HG02678 (cell line): Measurements from ENCODE around the gene ADAP1.
"Not testable (repeated sequence)": the region's sequence is repeated elsewhere in the genome, so short reads cannot be mapped to it uniquely, and the experiment has no call there.

Experiments used
- ATAC-seq: cut with Tn5 transposase; IDR thresholded peaks from one replicate; pipeline ENCODE4 v1.9.1; 2021; ENCODE audit warnings: mild to moderate bottlenecking, moderate library complexity; ENCODE audit not compliant: unreplicated experiment

The ADAP1 gene

DNA sequence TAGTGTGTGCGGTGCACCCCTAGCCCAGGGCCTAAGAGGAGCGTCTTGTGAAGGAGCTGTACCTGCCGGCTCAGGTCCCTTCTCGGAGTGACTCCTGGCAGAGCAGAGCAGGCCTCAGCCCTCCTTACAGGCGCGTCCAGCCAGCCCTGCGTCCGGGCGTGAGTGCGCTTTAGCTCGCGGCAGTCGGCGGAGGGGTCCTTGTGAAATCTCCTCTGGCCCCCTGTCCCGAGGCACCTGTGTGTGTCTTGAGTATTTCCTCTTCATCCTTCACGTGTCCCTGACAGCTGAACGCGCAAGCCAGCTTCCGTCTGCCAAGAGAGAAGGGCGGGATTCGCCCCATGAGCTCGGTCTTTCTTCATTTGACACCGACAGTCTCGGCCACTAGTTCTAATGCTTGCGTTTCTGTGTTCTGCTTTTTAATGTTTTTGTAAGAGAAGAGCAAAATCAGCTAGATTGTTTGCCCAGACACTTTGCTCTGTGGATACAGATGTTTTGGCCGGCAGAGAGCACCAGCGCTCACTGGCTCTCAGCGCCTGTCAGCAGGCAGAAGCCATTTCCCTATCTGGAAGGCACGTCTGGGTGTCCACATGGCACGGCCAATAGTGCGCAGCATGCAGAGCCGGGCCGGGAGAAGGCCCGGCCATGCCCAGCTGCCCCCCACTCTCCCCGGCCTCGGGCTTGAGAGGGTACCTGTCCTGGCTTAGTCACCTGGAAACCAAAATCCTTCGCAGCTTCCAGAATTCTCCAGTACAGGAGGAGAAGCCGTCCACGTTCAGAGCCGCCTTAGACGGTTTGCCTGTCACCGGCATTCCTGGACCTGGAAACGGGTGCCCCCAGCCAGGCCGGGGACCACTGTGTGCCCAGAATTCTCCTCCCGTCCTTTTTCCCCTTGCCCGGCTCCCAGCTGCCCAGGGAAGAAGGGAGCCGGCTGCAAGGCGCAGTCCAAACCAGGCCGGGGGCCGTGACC lies 71.1 kb downstream of the ADAP1 start:
- no peak for ATAC-seq

DNA sequence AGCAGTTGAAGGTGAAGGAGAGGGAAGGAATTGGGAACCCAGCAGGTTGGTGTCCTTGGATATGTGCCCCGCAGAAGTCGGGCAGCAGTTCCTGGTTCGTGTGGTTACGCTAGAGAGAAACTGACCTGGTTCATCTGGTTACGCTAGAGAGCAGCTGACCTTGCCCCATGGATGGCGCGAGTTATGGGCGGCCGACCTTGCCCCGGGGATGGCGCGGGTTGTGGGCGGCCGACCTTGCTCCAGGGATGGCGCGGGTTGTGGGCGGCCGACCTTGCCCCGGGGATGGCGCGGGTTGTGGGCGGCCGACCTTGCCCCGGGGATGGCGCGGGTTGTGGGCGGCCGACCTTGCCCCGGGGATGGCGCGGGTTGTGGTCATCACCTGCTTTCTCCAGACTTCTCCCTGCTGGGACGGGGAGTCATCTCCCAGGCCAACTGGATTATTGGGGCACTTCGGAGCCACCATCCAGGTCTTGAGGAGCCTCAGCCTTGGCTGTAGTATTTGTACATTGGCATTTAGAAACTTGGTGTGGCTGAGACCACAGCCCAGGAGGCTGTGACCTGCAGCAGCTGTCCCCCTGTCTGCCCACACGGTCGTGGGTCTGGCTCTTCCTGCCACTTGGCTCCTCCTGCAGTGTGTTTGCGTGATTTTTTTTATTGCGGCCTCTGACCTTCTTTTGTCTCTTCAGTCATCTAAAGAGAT lies 72.0 kb downstream of the ADAP1 start:
- ATAC-seq: no peak

DNA sequence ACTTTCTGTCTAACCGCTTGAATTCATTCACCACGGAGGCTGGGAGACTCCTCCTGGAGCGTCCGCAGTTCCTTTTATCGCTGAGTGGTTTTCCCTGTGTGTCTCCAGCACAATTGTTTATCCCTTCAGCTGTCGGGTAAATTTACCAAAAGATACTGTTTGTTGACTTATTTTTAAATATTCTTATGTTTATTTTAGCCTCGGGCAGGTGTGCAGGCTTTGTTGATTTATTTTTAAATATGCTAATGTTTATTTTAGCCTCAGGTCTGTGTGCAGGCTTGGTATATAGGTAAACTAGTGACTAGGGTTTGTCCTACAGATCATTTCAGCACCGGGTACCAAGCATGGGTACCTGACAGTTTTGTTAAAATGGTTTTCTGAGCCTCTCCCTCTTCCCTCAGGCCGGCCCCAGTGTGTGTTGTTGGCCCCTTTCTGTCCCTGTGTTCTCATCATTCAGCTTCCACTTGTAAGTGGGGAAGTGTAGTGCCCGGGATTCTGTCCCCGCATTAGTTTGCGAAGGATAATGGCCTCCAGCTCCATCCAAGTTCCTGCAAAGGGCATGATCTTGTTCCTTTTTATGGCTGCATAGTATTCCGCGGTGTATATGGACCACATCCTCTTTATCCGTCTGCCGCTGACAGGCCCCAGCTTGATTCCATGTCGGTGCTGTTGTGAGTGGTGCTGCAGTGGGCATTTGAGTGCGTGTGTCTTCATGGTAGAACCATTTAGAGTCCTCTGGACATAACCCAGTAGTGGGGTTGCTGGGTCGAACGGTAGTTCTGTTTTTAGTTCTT lies 72.8 kb downstream of the ADAP1 start:
- no peak for ATAC-seq

DNA sequence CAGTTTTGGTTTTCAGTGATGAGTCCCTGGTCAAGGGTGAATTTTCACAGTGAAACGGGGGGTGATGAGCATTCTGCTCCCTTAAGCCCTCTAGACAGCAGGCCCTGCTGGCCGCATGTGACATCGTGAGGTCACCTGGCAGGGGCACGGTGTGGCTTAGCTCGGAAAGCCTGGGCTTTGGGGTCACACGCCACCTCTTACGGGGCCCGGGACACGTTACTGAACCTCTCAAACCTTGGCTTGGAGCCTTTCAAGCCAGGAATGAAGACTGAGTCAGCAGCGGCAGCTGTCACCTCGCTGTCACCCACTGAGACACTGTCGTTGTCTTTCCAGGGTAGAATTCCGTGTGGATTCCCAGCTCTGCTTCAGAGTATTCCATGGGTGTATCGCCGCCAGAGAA lies 74.0 kb downstream of the ADAP1 start:
- ATAC-seq: no peak

DNA sequence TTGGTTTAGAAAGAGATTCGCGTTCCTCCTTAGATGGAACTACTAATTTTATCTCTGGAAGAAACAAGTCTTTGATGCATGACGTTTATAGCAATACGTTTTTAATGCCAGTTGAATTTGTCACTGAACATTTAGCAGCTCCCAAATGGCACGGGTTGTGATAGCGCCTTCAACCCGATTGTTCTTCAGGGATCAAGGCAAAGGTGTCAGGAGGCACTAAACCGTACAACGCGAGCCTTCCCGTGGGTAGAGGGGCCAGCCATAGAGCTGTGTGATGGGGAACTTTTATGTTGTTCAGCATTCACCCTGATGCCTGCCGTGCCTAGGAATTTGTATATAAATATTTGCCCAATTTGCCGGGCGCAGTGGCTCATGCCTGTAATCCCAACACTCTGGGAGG lies 74.8 kb downstream of the ADAP1 start:
- ATAC-seq: no peak

DNA sequence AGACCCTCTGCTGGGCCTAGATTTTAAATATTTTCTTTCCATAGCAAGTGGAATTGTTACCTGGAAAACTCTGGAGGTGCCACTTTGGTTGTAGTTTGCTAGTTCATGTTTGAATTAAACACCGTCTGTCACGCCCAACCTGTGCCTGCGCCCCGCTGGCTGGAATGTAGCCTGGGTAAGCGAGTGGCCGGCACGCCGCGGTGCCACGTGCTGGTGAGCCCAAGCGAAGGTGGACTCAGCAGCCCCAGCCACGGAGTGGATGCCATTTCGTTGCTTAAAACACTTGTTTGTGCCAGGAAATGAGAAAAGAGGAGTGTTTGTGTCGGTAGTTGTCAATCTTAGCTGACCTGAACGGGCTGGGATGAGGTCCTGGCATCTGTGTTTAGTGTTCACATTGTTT lies 75.4 kb downstream of the ADAP1 start:
- no peak for ATAC-seq

DNA sequence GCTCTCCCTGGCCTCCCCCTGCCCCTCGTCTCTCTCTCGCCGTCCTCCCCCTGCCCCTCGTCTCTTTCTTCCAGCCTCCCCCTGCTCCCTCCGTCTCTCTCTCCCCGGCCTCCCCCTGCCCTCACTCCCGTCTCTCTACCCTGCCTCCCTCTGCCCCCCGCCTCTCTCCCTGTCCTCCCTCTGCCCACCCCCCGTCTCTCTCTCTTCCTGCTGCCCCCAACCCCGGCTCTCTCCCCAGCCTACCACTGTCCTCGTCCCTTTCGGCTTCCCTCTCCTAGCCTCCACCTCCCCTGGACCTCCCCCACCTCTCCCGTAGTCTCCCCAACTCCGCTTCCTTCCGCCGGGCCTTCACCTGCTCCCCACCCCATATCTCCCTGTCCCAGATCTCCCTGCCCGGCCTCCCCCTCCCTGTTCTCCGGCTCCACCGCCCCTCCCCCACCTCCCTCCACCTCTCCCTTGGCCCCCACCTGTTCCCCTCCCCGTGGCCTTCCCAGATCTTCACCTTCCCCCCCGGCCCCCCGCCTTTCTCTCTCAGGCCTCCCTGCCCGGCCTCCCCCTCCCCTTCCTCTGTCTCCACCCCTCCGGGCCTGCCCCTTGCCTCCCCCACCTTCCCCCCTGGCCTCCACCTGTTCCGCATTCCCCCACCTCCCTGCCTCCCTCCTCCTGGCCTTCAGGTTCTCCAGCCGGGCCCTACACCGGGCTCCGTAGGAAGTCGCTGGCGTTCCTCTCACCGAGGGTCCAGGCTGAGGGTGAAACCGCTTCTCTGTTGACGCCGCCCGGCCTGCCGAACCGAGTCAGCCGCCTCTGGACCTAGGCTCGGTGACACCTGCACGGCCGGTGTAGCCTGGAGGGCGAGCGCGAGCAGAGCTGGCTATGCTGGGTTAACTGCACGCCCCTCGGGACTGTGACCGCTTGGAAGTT lies 76.9 kb downstream of the ADAP1 start:
- no peak for ATAC-seq

DNA sequence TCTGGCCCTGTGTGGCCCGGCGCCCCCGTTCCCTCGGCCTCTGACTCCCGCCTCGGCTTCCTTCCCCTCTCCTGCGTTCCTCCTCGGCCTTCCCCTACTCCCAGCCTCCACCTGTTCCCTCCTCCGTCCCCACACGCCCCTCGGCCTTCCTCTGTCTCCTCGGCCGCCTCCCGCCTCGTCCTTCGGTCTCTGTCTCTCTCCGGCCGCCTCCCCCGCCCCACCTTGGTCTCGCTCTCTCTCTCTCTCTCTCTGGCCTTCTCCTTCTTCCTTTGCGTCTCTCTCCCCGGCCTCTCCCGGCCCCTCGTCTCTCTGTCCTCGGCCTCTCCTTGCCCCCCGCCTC lies 77.5 kb downstream of the ADAP1 start:
- no peak for ATAC-seq

DNA sequence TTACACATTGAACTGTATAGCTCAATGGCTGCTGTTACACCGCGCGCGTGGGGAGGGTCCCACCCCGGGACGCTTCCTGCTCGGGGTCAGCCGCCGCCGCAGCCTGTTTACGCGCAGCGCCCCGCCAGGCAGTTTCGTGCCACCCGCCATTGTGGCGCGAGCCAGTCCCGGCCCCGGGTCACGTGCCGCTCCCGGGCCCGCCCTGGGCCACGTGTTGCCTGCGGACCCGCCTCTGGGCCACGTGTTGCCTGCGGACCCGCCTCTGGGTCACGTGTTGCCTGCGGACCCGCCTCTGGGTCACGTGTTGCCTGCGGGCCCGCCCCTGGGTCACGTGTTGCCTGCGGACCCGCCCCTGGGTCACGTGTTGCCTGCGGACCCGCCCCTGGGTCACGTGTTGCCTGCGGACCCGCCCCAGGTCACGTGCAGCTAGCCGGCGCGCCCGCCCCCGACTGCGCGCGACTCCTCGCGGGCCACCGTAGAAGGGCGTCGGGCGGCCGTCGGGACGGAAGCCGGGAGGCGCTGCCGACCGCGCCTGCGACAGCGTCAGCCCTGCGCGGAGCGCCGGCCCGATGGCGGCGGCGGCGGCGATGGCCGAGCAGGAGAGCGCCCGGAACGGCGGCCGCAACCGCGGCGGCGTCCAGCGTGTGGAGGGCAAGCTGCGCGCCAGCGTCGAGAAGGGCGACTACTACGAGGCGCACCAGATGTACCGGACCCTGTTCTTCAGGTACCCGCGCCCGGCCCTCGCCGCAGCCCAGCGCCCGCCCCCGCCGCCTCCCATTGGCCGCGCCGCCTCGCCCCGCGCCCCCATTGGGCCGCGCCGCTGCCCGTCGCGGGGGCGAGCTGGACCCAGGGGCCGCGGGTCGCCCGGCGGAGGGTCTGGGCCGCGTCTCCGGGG lies 78.2 kb downstream of the ADAP1 start, which contains the start of gene GET4:
TSS of gene GET4 (plus strand) at position 478 of the 895 bp plus-strand sequence. CDS start at position 570, 92 bp downstream.
- ATAC-seq: peak; percentile 74

DNA sequence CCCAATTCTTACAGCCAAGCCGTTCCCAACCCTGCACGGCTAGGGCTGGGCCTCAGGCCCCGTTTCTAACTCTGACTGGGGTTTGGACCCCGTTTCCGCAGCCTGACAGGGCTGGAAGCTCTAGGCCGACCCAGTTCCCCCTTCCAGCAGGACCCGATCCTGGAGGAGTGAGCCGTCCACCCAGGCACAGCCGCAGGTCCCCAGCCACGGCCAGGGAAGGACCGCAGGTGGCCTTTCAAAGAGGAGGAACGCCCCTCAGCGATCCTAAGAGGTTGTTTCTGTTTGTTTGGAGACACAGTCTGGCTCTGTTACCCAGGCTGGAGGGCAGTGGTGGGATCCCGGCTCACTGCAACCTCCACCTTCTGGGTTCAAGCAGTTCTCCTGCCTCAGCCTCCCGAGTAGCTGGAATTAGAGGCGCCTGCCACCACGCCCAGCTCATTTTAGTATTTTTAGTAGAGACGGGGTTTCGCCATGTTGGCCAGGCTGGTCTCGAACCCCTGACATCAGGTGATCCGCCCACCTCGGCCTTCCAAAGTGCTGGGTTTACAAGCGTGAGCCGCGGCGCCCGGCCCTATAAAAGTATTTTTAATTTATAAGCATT lies 78.9 kb downstream of the ADAP1 start:
- ATAC-seq: no peak

DNA sequence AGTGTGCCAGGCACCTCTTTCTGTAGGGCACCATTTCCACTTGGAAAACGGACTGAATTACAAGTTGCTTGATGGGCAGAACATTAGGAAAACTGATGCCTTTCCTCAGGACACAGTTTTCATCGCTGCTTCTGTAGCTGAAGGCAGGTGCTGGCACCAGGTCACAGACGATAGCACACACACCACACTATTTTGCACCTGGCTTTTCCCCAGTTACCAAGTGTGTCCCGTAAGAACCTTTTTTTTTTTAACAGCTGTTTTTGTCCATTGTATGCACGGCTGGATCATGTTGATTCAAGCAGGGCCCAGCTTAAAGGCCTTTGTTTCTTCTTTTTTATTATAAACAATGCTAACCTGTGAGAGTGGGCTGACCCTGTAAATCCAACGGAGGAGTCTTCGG lies 79.4 kb downstream of the ADAP1 start:
- ATAC-seq: no peak

DNA sequence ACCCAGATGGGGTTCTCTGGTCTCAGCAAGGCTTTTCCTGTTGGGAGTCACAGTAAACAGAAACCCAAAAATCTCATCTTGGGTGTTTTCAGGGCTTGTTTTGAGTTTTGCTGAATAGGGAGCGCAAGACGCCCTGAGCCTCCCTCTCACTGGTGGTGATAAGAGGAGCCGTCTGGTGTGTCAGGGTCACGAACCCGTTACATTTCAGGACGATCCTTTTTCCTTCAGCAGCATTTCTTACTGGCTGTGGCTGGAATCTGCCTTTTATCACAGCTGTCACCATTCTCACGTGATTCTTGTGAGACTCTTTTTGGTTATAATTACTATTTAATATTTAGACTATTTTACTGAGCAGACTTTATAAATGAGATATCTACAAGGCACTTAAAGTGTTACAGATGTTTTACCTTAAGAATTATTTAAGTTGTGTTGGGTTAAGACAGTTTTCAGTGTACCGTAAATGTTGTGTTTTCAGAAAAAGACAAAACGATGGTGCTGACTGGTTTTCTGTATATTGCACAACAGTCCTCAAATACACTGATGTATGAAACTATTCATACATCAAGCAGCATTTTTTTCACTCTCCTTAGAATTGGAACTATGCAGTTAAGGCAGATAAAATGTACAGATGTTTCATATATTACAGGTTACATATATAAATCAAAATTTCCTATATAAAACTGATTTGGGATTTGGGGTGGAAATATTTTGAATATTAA lies 80.3 kb downstream of the ADAP1 start:
- ATAC-seq: no peak

DNA sequence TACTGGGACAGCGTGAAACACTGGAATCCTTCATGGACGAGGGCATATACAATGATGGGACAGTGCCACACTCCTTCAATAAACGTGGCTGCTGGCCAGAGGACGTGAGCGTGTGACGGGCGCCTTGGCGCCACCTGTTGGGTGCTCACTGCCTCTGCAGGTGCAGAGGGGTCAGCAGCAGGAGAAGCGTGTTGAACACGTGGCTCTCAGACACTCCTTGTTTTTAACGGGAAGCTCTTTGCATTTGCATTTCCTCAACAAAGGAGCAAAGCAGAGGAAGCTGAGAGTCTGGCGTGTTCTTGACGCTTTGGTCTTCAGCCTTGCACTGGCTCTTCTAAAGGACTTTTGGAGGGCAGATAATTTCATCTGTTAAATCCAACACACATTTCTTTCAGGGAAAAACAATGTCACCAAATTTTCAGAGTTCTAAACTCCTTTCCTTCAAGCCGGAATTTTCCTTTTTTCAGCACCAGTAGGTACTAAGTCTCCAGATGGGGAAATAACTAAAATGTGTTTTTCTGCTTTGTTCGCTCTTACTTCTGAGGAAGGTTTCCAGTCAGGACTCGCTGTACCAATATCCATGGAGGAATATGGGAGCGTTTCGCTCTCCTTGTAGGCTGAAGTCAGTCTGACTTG lies 81.0 kb downstream of the ADAP1 start:
- no peak for ATAC-seq

DNA sequence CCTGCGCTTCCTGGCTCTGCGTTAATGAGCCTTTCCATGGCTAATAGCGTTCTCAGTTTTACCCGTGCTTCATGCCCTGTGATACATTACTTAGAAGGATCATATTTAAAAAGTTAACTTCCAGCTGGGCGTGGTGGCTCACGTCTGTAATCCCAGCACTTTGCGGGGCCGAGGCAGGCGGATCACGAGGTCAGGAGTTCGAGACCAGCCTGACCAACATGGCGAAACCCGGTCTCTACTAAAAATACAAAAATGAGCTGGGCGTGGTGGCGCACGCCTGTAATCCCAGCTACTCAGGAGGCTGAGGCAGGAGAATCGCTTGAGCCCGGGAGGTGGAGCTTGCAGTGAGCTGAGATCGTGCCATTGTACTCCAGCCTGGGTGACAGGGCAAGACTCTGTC lies 81.8 kb downstream of the ADAP1 start:
- not testable (repeated sequence) for ATAC-seq

DNA sequence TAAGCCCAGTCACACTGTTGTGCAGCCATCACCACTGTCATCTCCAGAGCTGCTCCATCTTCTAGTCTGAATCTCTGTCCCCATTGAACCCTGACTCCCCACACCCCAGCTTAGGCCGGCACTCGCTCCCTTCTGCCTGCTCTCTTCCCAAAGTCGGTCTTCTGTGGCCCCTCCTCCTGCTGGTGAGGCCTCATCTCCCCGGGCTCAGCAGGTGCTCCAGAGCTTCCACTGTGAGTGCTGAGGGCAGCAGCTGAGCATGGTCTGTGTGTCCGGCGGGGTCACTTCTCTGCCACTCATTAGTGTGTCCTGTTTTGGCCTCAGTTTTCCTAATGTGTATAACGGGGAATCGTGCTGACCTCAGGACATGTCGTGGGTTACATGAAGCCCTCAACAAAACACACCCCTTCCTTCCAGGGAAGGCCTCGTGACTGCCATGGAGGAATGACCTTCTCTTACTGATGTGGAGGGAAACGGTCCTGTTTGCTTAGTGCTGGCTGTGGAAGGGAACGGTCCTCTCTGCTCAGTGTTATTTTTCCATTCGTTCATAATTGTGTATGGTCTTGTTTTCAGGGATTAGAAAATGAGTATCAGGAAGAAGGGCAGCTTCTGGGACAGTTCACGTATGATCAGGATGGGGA lies 82.5 kb downstream of the ADAP1 start:
- ATAC-seq: no peak

DNA sequence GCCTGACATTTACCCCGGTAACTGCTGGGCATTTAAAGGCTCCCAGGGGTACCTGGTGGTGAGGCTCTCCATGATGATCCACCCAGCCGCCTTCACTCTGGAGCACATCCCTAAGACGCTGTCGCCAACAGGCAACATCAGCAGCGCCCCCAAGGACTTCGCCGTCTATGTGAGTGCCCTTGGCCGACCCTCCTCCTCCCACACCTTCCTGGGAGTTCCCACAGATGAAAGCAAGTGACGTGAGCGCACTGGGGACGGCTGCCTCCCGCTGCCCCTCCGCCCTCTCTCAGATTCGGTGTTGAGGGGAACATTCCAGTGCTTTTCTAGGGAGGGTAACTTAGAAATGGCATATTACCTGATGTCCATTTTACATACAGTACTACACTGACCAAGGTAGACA lies 85.1 kb downstream of the ADAP1 start:
- ATAC-seq: no peak

DNA sequence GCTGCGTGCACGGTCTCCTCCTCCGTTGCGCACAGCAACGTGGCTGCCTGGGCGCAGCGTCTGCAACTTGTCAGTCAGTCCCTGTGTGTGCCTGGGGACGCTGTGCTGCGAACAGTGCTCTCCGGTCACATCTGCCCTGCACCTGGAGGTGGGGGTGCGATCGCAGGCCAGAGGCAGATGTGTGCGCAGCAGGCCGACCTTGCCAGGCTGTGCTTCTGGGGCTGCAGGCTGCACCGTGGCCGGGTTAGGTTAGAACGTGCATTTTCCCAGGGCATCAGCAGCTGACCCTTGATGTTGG lies 86.3 kb downstream of the ADAP1 start:
- no peak for ATAC-seq
